Endothelial cell of umbilical vein (primary cell): Measurements from ENCODE around the gene CPSF4. TPM values are rescaled to one million over a fixed set of nuclear protein-coding genes. Genes with fewer than 3 reads are reported as not detected.

Source experiments
- BruUV-seq: library from RNA; stranded (reverse); fragments of 400-500 nt; replicated peaks from 2 replicates; lab custom pipeline; 2021; lab: Mats Ljungman, UMichigan
- CTCF ChIA-PET: fragments of 300-600, 350-600 bp; sonication (Branson Sonifier 250); formaldehyde crosslinking; loops from one replicate; lab custom pipeline; 2021; ENCODE audit warnings: antibody characterized with exemption, inconsistent platforms; lab: Charles Lee
- POLR2A ChIA-PET: fragments of 300-600, 350-600 bp; sonication (Branson Sonifier 250); formaldehyde crosslinking; loops from one replicate; lab custom pipeline; 2021; ENCODE audit warnings: antibody characterized with exemption, inconsistent platforms; lab: Charles Lee
- DNase-seq: peaks from one replicate; pipeline ENCODE4 v3.0.0-alpha.2; 2011; ENCODE audit warnings: low read depth, low spot score
- FAIRE-seq: peaks from 2 replicates; lab custom pipeline; 2011; peaks lifted over from hg19 to GRCh38; lab: Jason Lieb, UNC
- H2AFZ ChIP-seq: 2 replicates; pipeline ENCODE4 v1.6.0; 2012; ENCODE audit warnings: low read depth, low read length, control low read depth, inconsistent platforms
- H3K27ac ChIP-seq: 2 replicates; pipeline ENCODE4 v1.5.1; 2011; ENCODE audit warnings: low read depth, mild to moderate bottlenecking, control low read depth, low read length, moderate library complexity; ENCODE audit not compliant: insufficient read depth
- H3K27me3 ChIP-seq, 2 experiments: 2 replicates each; pipeline versions ENCODE4 v1.6.0 to v1.6.1; 2011; ENCODE audit warnings: low read length in 2 of 2, mixed read lengths in 1 of 2; ENCODE audit not compliant: control insufficient read depth in 2 of 2, insufficient read depth in 2 of 2
- H3K36me3 ChIP-seq, 2 experiments: 2 replicates in 1 of 2; 3 replicates in 1 of 2; pipeline ENCODE4 v1.5.1; 2011; ENCODE audit warnings: low read length in 2 of 2, mild to moderate bottlenecking in 1 of 2, moderate library complexity in 1 of 2; ENCODE audit not compliant: control insufficient read depth in 2 of 2, insufficient read depth in 2 of 2; ENCODE audit errors: extremely low read depth in 1 of 2
- H3K4me1 ChIP-seq: 3 replicates; pipeline ENCODE4 v1.5.1; 2011; ENCODE audit warnings: mild to moderate bottlenecking, low read length; ENCODE audit not compliant: control insufficient read depth, insufficient read depth; ENCODE audit errors: extremely low read depth
- H3K4me2 ChIP-seq: 2 replicates; pipeline ENCODE4 v1.6.1; 2011; ENCODE audit warnings: low read length, control low read depth, mixed read lengths; ENCODE audit not compliant: insufficient read depth
- H3K4me3 ChIP-seq, 3 experiments: fragments of 200-600 bp in 1 of 3; sonication (generic), shearing (Covaris generic) in 1 of 3; replicated peaks in 1 of 3; 2 replicates each; pipeline ENCODE4 v1.5.1; 2011 to 2016; ENCODE audit warnings: control low read depth in 3 of 3, low read length in 3 of 3, mild to moderate bottlenecking in 2 of 3, inconsistent platforms in 1 of 3, low read depth in 1 of 3, moderate library complexity in 1 of 3; ENCODE audit not compliant: insufficient read depth in 1 of 3
- H3K79me2 ChIP-seq: 2 replicates; pipeline ENCODE4 v1.6.0; 2012; ENCODE audit warnings: low read length, inconsistent platforms; ENCODE audit not compliant: control insufficient read depth, insufficient read depth
- H3K9ac ChIP-seq: replicated peaks from 2 replicates; pipeline ENCODE3; 2011; ENCODE audit warnings: low read length, control low read depth; ENCODE audit not compliant: insufficient read depth; ENCODE audit errors: extremely low read depth
- H3K9me1 ChIP-seq: replicated peaks from 3 replicates; pipeline ENCODE4 v1.6.0; 2011; ENCODE audit warnings: mild to moderate bottlenecking, low read length; ENCODE audit not compliant: control insufficient read depth, insufficient read depth; ENCODE audit errors: extremely low read depth
- H3K9me3 ChIP-seq: replicated peaks from 2 replicates; pipeline ENCODE4 v1.5.1; 2012; ENCODE audit warnings: low read length, inconsistent platforms; ENCODE audit not compliant: control insufficient read depth, insufficient read depth
- H4K20me1 ChIP-seq: replicated peaks from 2 replicates; pipeline ENCODE3; 2011; ENCODE audit warnings: mild to moderate bottlenecking, low read length; ENCODE audit not compliant: control insufficient read depth, insufficient read depth; ENCODE audit errors: extremely low read depth
- EZH2 ChIP-seq: IDR thresholded peaks from 2 replicates; pipeline ENCODE4 v1.6.1; 2012; ENCODE audit warnings: borderline replicate concordance, low read depth, mild to moderate bottlenecking, moderate library complexity, low read length, inconsistent platforms; ENCODE audit not compliant: severe bottlenecking
- FOS ChIP-seq: IDR thresholded peaks from 2 replicates; pipeline ENCODE4 v1.6.1; 2011; ENCODE audit warnings: mild to moderate bottlenecking, low read length, moderate library complexity, borderline replicate concordance; ENCODE audit not compliant: insufficient read depth
- GATA2 ChIP-seq: IDR thresholded peaks from 2 replicates; pipeline ENCODE4 v1.7.0; 2011; ENCODE audit warnings: low read depth, mild to moderate bottlenecking, moderate library complexity, mixed read lengths, low read length; ENCODE audit not compliant: insufficient read length, insufficient read depth
- JUN ChIP-seq: IDR thresholded peaks from 2 replicates; pipeline ENCODE4 v1.6.1; 2011; ENCODE audit warnings: borderline replicate concordance, low read depth; ENCODE audit not compliant: insufficient read length, insufficient read depth
- MYC ChIP-seq: IDR thresholded peaks from one replicate; pipeline ENCODE4 v1.6.1; 2011; ENCODE audit warnings: mild to moderate bottlenecking, low read depth, low read length
- POLR2A ChIP-seq: IDR thresholded peaks from 2 replicates; pipeline ENCODE4 v1.6.1; 2012; ENCODE audit warnings: low read depth, mild to moderate bottlenecking, control low read depth, low read length
- POLR2AphosphoS5 ChIP-seq: IDR thresholded peaks from 2 replicates; pipeline ENCODE4 v1.6.1; 2012; ENCODE audit warnings: low read depth, mild to moderate bottlenecking, control low read depth, low read length, moderate library complexity; ENCODE audit not compliant: insufficient read depth
- dilution Hi-C: fragments of 300-500 bp; cut with MboI; formaldehyde crosslinking; loops from one replicate; pipeline ENCODE4 v1.15.0; 2019; ENCODE audit warnings: low sequenced_read_pairs; ENCODE audit not compliant: extremely low pct_ligation_motif_present
- intact Hi-C: fragments of 100-400 bp; cut with micrococcal nuclease; formaldehyde crosslinking; loops from one replicate; pipeline ENCODE4 v1.10.0; 2022
- polyA plus RNA-seq, 4 experiments: library from polyadenylated mRNA; depleted of rRNA in 3 of 4; stranded (reverse) in 3 of 4; unstranded in 1 of 4; fragments of >200 nt; gene quantifications; 2 replicates each; pipeline versions ENCODE4 v1.2.1 to v1.2.3, GENCODE V29; 2011 to 2012; ENCODE audit warnings: missing spikeins in 1 of 4
- total RNA-seq: library from RNA; stranded (reverse); gene quantifications from 2 replicates; pipeline ENCODE4 v1.2.3, GENCODE V29; 2021
- TF ChIP-seq, protein P1 (sequence below): IDR thresholded peaks from 2 replicates; pipeline ENCODE4 v1.6.1; 2011; ENCODE audit not compliant: insufficient read depth, insufficient read length
- TF ChIP-seq, protein P2 (sequence below), 2 donors: IDR thresholded peaks; 1 replicate in 1 of 2; 2 replicates in 1 of 2; pipeline ENCODE4 v1.5.1; 2011; ENCODE audit warnings: low read length in 2 of 2, mild to moderate bottlenecking in 2 of 2, moderate library complexity in 2 of 2, control low read depth in 1 of 2, inconsistent platforms in 1 of 2, low read depth in 1 of 2; ENCODE audit not compliant: insufficient read depth in 1 of 2; ENCODE audit errors: extremely low read depth in 1 of 2

The CPSF4 gene
- total and polyA plus RNA-seq, 2 donors (not counting 3 experiments of a cell fraction or from before 2014, with no cell fraction given), result 51.5 to 53.0 TPM

DNA sequence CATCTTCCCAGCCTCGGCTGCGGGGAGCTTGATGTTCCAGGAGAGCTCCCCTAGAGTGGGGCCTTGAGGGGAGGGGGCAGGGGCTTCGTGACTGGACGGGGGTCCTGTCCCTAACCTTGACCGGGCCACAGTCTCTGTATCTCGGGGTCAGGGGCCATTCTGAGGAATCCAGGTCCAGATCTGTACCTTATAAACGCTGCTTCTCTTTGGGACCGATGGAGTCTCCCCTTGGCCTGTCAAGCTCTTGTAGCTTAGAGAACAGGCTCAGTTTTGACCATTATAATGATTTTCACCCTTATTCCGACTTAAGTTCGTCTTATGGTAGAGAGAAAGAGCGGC lies 66.5 kb downstream of the CPSF4 start:
- intact Hi-C loops (loop anchor here (2.0 kb wide), 1 partner anchor 48 kb away; the partner anchor contains the start of gene FAM200A), dilution Hi-C loops (no loop called here)
- no peaks in the 10 kb centered on the region for H4K20me1 ChIP-seq
- TF ChIP-seq FOS (no peak), POLR2AphosphoS5 (no peak), POLR2A (no peak), MYC (no peak), EZH2 (no peak), GATA2 (no peak), JUN (no peak)
- TF ChIP-seq, protein P1, sequence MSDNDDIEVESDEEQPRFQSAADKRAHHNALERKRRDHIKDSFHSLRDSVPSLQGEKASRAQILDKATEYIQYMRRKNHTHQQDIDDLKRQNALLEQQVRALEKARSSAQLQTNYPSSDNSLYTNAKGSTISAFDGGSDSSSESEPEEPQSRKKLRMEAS, result no peak
- TF ChIP-seq, protein P2, sequence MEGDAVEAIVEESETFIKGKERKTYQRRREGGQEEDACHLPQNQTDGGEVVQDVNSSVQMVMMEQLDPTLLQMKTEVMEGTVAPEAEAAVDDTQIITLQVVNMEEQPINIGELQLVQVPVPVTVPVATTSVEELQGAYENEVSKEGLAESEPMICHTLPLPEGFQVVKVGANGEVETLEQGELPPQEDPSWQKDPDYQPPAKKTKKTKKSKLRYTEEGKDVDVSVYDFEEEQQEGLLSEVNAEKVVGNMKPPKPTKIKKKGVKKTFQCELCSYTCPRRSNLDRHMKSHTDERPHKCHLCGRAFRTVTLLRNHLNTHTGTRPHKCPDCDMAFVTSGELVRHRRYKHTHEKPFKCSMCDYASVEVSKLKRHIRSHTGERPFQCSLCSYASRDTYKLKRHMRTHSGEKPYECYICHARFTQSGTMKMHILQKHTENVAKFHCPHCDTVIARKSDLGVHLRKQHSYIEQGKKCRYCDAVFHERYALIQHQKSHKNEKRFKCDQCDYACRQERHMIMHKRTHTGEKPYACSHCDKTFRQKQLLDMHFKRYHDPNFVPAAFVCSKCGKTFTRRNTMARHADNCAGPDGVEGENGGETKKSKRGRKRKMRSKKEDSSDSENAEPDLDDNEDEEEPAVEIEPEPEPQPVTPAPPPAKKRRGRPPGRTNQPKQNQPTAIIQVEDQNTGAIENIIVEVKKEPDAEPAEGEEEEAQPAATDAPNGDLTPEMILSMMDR (IDR thresholded peaks at IDR 0.05; ENCODE audit: extremely low read depth in 1 of 2, insufficient read depth in 1 of 2, low read depth in 1 of 2, low read length in 2 of 2), result no peak
- ChIA-PET CTCF (interaction anchor here (0.7 to 1.2 kb wide), 4 partner anchors 32 to 75 kb away, joined by 3 to 4 read pairs (median 3); partner anchors contain the start of gene ZNF655), POLR2A (interaction anchor here (1.3 kb wide), 1 partner anchor 46 kb away, joined by 4 read pairs; the partner anchor contains the start of gene FAM200A)
- no peak for FAIRE-seq
- peaks cover 20% of the 10 kb centered on the region for H3K4me1 ChIP-seq
- no peak for DNase-seq
- peak overlapping the region; percentile 69 for H3K27ac ChIP-seq
- peak overlapping the region; percentile 100 for H3K4me2 ChIP-seq
- H2AFZ ChIP-seq, result peak overlapping the region; percentile 80
- no TSS peak for BruUV-seq
- peak overlapping the region; percentile 63 for H3K9ac ChIP-seq
- H3K36me3 ChIP-seq, result no peaks in the 10 kb centered on the region
- H3K9me3 ChIP-seq, result no peaks in the 10 kb centered on the region
- no peaks in the 10 kb centered on the region for H3K27me3 ChIP-seq
- peak overlapping the region; percentile 59 to 76 (median 75) for H3K4me3 ChIP-seq
- no peaks in the 10 kb centered on the region for H3K9me1 ChIP-seq
- peaks cover 25% of the 10 kb centered on the region for H3K79me2 ChIP-seq

Other genes starting within 250 kb of the CPSF4 start
- gene KPNA7, start 230.8 kb upstream of the CPSF4 start, total RNA-seq, result not detected in 2 replicates
- gene KPNA7, start 230.8 kb upstream of the CPSF4 start, polyA plus RNA-seq, result not detected in 2 replicates
- 0.09 and 0.11 TPM in 2 replicates for gene MYH16, start 166.1 kb upstream of the CPSF4 start, total RNA-seq
- 0.01 and 0.03 TPM in 2 replicates for gene MYH16, start 166.1 kb upstream of the CPSF4 start, polyA plus RNA-seq
- gene ARPC1A, start 113.0 kb upstream of the CPSF4 start, total RNA-seq, result 243 TPM in 2 replicates
- gene ARPC1A, start 113.0 kb upstream of the CPSF4 start, polyA plus RNA-seq, result 171 and 200 TPM in 2 replicates
- gene ARPC1B, start 64.2 kb upstream of the CPSF4 start, total RNA-seq, result 232 and 294 TPM in 2 replicates
- gene ARPC1B, start 64.2 kb upstream of the CPSF4 start, polyA plus RNA-seq, result 732 and 831 TPM in 2 replicates
- gene PDAP1, start 30.3 kb upstream of the CPSF4 start, total RNA-seq, result 148 and 150 TPM in 2 replicates
- 19.3 and 32.6 TPM in 2 replicates for gene PDAP1, start 30.3 kb upstream of the CPSF4 start, polyA plus RNA-seq
- gene BUD31, start 30.0 kb upstream of the CPSF4 start, total RNA-seq, result 113 and 122 TPM in 2 replicates
- gene BUD31, start 30.0 kb upstream of the CPSF4 start, polyA plus RNA-seq, result 67.1 and 67.8 TPM in 2 replicates
- 6.9 and 9.6 TPM in 2 replicates for gene PTCD1, start 145 bp upstream of the CPSF4 start, total RNA-seq
- 3.8 and 4.2 TPM in 2 replicates for gene PTCD1, start 145 bp upstream of the CPSF4 start, polyA plus RNA-seq
- gene ATP5MF, start 27.2 kb downstream of the CPSF4 start, total RNA-seq, result 348 and 369 TPM in 2 replicates
- 2,129 and 2,140 TPM in 2 replicates for gene ATP5MF, start 27.2 kb downstream of the CPSF4 start, polyA plus RNA-seq
- 16.6 and 21.6 TPM in 2 replicates for gene ZNF789, start 33.9 kb downstream of the CPSF4 start, total RNA-seq
- 10.9 and 11.6 TPM in 2 replicates for gene ZNF789, start 33.9 kb downstream of the CPSF4 start, polyA plus RNA-seq
- gene ZNF394, start 61.3 kb downstream of the CPSF4 start, total RNA-seq, result 19.8 and 22.8 TPM in 2 replicates
- gene ZNF394, start 61.3 kb downstream of the CPSF4 start, polyA plus RNA-seq, result 8.3 and 8.6 TPM in 2 replicates
- 9.6 and 9.7 TPM in 2 replicates for gene ZKSCAN5, start 65.7 kb downstream of the CPSF4 start, total RNA-seq
- 3.6 and 4.3 TPM in 2 replicates for gene ZKSCAN5, start 65.7 kb downstream of the CPSF4 start, polyA plus RNA-seq
- 3.0 and 3.6 TPM in 2 replicates for gene FAM200A, start 113.2 kb downstream of the CPSF4 start, total RNA-seq
- gene FAM200A, start 113.2 kb downstream of the CPSF4 start, polyA plus RNA-seq, result 1.7 and 2.1 TPM in 2 replicates
- 15.7 and 16.9 TPM in 2 replicates for gene ZNF655, start 119.7 kb downstream of the CPSF4 start, total RNA-seq
- gene ZNF655, start 119.7 kb downstream of the CPSF4 start, polyA plus RNA-seq, result 17.4 and 20.4 TPM in 2 replicates
- not detected in 2 replicates for gene TMEM225B, start 159.3 kb downstream of the CPSF4 start, total RNA-seq
- gene TMEM225B, start 159.3 kb downstream of the CPSF4 start, polyA plus RNA-seq, result 0.08 and 0.29 TPM in 2 replicates
- gene ZSCAN25, start 178.0 kb downstream of the CPSF4 start, total RNA-seq, result 11.4 and 13.8 TPM in 2 replicates
- gene ZSCAN25, start 178.0 kb downstream of the CPSF4 start, polyA plus RNA-seq, result 8.4 and 8.9 TPM in 2 replicates
- gene CYP3A5, start 241.1 kb downstream of the CPSF4 start, total RNA-seq, result not detected in 2 replicates
- gene CYP3A5, start 241.1 kb downstream of the CPSF4 start, polyA plus RNA-seq, result not detected in 2 replicates